Activated B cell treated with CpG ODN at 0.5 μM for 24 hours (primary cell): Measurements from ENCODE around the gene SNAI1. TPM values are rescaled to one million over a fixed set of nuclear protein-coding genes. Genes with fewer than 3 reads are reported as not detected.

Experiments used
- ATAC-seq: fragments of 200-7000 bp; cut with Tn5 transposase; one replicate; pipeline ENCODE4 v1.10.0; 2021; ENCODE audit warnings: low read depth, mild to moderate bottlenecking, moderate library complexity
- CTCF ChIA-PET: fragments of 350-600 bp; sonication (Branson Sonifier 250); formaldehyde crosslinking; loops from one replicate; lab custom pipeline; 2021; ENCODE audit warnings: antibody characterized with exemption; lab: Charles Lee
- POLR2A ChIA-PET: fragments of 350-600 bp; sonication (Branson Sonifier 250); formaldehyde crosslinking; loops from one replicate; lab custom pipeline; 2021; ENCODE audit warnings: antibody characterized with exemption; lab: Charles Lee
- DNase-seq: peaks from one replicate; pipeline ENCODE4 v3.0.0; 2022
- H3K27ac Mint-ChIP-seq: one replicate; pipeline ENCODE4 v1.8.0; 2020; ENCODE audit warnings: mixed read lengths
- H3K27me3 Mint-ChIP-seq: one replicate; pipeline ENCODE4 v1.8.0; 2021; ENCODE audit warnings: mixed read lengths
- H3K36me3 Mint-ChIP-seq: one replicate; pipeline ENCODE4 v1.8.0; 2021; ENCODE audit warnings: low read depth, mixed read lengths
- H3K4me1 Mint-ChIP-seq: one replicate; pipeline ENCODE4 v1.8.0; 2021; ENCODE audit warnings: mixed read lengths
- H3K4me3 Mint-ChIP-seq: one replicate; pipeline ENCODE4 v1.8.0; 2020; ENCODE audit warnings: mild to moderate bottlenecking, mixed read lengths
- H3K9me3 Mint-ChIP-seq: one replicate; pipeline ENCODE4 v1.8.0; 2020; ENCODE audit warnings: mixed read lengths
- intact Hi-C: fragments of 100-400 bp; cut with micrococcal nuclease; formaldehyde crosslinking; loops from one replicate; pipeline ENCODE4 v1.15.1; 2024
- total RNA-seq: library from RNA; stranded (reverse); gene quantifications from 2 replicates; pipeline ENCODE4 v1.2.3, GENCODE V29; 2022
- TF ChIP-seq, protein P1 (sequence below): fragments of 200-600 bp; IDR thresholded peaks from one replicate; pipeline ENCODE4 v1.8.0; 2022; ENCODE audit warnings: antibody characterized with exemption, mild to moderate bottlenecking

Gene SNAI1
- total RNA-seq, 1 donor from 2014 or later, result 0.67 TPM

DNA sequence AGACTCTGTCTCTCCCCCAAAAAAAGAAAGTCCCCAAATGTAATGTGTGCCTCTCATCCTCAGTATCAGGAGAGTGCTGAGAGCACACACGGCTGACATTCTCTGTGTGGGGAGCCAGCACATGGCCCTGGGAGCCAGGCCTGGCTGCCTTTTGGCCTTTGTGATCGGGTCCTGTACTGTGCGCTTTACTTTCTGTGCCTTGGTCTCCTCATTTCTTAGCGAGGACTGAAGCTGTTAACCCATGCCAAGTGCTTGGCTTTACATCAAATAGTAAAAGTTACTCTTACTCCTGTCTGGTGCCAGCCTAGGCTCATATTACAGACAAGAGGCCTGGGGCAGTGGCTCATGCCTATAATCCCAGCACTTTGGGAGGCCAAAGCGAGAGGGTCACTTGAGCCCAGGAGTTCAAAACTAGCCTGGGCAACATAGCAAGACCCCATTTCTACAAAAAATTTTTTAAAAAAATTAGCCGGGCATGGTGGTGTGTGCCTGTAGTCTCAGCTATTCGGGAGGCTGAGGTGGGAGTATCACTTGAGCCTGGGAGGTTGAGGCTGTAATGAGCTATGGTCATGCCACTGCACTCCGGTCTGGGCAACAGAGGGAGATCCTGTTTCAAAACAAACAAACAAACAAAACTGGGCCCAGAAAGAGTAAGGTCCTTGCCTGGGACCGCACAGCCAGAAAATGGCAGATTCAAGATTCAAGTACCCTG is 50.3 kb downstream of the SNAI1 start:
- POLR2A ChIA-PET, result no interaction called here
- Mint-ChIP-seq H3K27ac (no peak overlapping the region), H3K4me3 (no peak overlapping the region), H3K4me1 (no peaks in the 10 kb centered on the region), H3K27me3 (no peaks in the 10 kb centered on the region), H3K9me3 (no peaks in the 10 kb centered on the region), H3K36me3 (no peaks in the 10 kb centered on the region)
- TF ChIP-seq, protein P1, sequence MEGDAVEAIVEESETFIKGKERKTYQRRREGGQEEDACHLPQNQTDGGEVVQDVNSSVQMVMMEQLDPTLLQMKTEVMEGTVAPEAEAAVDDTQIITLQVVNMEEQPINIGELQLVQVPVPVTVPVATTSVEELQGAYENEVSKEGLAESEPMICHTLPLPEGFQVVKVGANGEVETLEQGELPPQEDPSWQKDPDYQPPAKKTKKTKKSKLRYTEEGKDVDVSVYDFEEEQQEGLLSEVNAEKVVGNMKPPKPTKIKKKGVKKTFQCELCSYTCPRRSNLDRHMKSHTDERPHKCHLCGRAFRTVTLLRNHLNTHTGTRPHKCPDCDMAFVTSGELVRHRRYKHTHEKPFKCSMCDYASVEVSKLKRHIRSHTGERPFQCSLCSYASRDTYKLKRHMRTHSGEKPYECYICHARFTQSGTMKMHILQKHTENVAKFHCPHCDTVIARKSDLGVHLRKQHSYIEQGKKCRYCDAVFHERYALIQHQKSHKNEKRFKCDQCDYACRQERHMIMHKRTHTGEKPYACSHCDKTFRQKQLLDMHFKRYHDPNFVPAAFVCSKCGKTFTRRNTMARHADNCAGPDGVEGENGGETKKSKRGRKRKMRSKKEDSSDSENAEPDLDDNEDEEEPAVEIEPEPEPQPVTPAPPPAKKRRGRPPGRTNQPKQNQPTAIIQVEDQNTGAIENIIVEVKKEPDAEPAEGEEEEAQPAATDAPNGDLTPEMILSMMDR, result no peak
- intact Hi-C loops, result no loop called here
- CTCF ChIA-PET, result no interaction called here
- ATAC-seq (no peak), DNase-seq (no peak)

DNA sequence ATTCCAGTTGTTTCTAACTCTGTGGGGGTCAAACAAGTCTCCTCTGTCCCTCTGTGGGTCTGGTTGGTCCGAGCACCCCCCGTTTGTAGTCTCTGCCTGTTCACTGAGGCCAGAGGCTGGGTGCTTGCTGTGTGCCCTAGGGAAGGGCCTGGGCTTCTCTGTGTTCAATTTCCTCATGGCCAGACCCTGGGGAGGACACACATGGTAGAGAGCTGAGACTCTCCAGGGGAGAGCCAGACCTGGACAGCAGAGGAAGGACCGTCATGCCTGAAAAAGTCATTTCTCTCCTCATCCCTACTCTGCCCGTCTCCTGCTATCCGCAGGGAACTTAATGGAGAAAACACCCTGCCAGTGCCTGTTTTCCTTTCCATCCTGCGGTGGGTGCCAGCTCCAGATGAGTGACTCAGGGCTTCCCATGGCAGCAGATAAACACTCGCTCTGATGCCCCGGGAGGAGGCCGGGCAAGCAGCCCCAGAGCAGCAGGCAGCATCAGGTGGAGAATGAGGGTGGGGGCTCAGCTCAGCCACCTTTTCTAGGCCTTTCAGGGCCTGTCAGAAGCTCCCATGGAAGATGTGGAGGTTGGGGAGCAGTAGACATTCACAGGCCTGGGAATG is 51.9 kb downstream of the SNAI1 start:
- CTCF ChIA-PET, result no interaction called here
- ATAC-seq, result no peak
- Mint-ChIP-seq H3K27ac (no peak overlapping the region), H3K4me3 (no peak overlapping the region), H3K27me3 (no peaks in the 10 kb centered on the region), H3K4me1 (peaks cover 2% of the 10 kb centered on the region), H3K36me3 (no peaks in the 10 kb centered on the region), H3K9me3 (no peaks in the 10 kb centered on the region)
- no peak for DNase-seq
- intact Hi-C loops, result no loop called here
- POLR2A ChIA-PET, result interaction anchor here (0.7 kb wide), 2 partner anchors 11 to 1800 kb away, joined by 4 to 9 read pairs; no protein-coding TSS in a partner anchor
- TF ChIP-seq, protein P1, result no peak

DNA sequence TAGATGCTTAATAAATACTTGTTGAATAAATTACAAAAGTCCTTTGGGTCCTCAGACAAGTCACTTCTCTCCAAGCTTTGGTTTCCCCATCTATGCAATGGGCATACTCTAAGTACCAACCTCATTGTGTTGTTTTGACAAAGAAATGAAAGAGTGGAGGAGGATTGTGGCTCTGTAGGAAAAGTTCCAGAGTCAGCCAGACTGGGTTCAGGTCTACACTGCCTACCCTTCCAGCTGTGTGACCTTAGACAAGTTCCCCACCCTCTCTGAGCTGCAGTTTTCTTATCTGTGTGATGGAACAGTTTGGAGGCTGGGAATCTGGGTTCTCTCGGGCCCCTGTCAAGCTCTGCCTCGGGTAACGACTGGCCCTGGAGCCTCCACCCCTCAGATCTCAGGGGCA is 53.9 kb downstream of the SNAI1 start:
- Mint-ChIP-seq H3K9me3 (no peaks in the 10 kb centered on the region), H3K36me3 (no peaks in the 10 kb centered on the region), H3K27me3 (no peaks in the 10 kb centered on the region), H3K4me1 (peaks cover 14% of the 10 kb centered on the region), H3K27ac (no peak overlapping the region), H3K4me3 (no peak overlapping the region)
- intact Hi-C loops, result no loop called here
- DNase-seq, result no peak
- CTCF ChIA-PET, result interaction anchor here (1.6 kb wide), 1 partner anchor 58 kb away, joined by 5 read pairs; no protein-coding TSS in a partner anchor
- no peak for ATAC-seq
- TF ChIP-seq, protein P1, result no peak
- POLR2A ChIA-PET, result no interaction called here

DNA sequence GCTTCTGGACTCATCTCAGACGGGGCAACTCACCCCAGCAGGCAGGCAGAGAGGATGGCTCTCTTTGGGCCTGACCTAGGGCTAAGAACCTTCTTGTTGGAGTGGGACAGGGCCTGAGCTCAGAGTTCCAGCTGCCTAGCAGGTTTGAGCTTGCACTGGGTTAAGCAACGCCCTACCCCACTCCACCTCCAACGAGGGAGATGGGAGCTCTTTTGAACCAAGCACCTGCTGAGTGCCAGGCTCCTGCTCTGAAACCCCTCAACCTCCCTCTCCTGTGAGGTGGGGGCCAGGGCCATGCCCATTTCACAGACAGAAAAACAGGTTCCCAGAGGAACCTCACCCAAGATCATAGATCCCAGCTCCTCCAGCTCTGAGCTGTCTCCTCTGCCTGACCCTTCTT is 54.3 kb downstream of the SNAI1 start:
- H3K4me1 Mint-ChIP-seq, result peaks cover 15% of the 10 kb centered on the region
- CTCF ChIA-PET, result interaction anchor here (1.2 to 1.6 kb wide), 2 partner anchors 58 kb away, joined by 3 to 5 read pairs; no protein-coding TSS in a partner anchor
- H3K4me3 Mint-ChIP-seq, result no peak overlapping the region
- no peaks in the 10 kb centered on the region for H3K36me3 Mint-ChIP-seq
- no peaks in the 10 kb centered on the region for H3K9me3 Mint-ChIP-seq
- TF ChIP-seq, protein P1, result no peak
- H3K27me3 Mint-ChIP-seq, result no peaks in the 10 kb centered on the region
- no peak for ATAC-seq
- intact Hi-C loops, result no loop called here
- POLR2A ChIA-PET, result interaction anchor here (0.6 kb wide), 1 partner anchor 777 kb away, joined by 8 read pairs; no protein-coding TSS in a partner anchor
- no peak overlapping the region for H3K27ac Mint-ChIP-seq
- no peak for DNase-seq

DNA sequence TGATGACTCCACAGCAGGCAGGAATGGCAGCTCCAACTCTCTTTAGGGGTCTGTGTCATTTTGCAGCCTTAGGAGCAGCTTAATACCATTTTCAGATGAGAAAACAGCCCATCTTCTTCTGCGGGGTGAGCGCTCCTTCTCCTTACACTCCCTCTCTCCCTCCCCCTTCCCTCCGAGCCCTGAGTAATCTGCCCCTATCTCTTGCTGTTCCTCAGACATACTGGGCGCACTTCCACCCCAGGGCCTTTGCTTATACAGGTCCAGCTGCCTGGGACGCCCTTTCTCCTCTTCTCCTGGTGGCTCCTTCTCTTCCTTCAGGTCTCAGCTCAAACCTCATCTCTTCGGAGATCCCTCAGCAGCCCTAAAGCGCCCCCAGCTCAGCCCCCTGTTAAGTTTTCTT is 54.8 kb downstream of the SNAI1 start:
- no peak for DNase-seq
- Mint-ChIP-seq H3K36me3 (no peaks in the 10 kb centered on the region), H3K4me3 (no peak overlapping the region), H3K27ac (no peak overlapping the region), H3K9me3 (no peaks in the 10 kb centered on the region), H3K4me1 (peaks cover 15% of the 10 kb centered on the region), H3K27me3 (no peaks in the 10 kb centered on the region)
- intact Hi-C loops, result no loop called here
- TF ChIP-seq, protein P1, result no peak
- ChIA-PET CTCF (interaction anchor here (1.2 kb wide), 1 partner anchor 58 kb away, joined by 3 read pairs; no protein-coding TSS in a partner anchor), POLR2A (interaction anchor here (0.6 kb wide), 1 partner anchor 776 kb away, joined by 8 read pairs; no protein-coding TSS in a partner anchor)
- no peak for ATAC-seq
